GM19240 (cell line): ENCODE data around the gene PTPN6.

Experiments used
- DNase-seq: peaks from one replicate; pipeline ENCODE4 v3.0.0; 2011; ENCODE audit warnings: low spot score; ENCODE audit not compliant: insufficient read length

Gene PTPN6

GRCh38 chr12:6968426-6968825 is 17.3 kb downstream of the PTPN6 start:
- DNase-seq: no peak

GRCh38 chr12:6970096-6970527 is 19.0 kb downstream of the PTPN6 start:
- DNase-seq: no peak

GRCh38 chr12:6974180-6974579 is 23.0 kb downstream of the PTPN6 start:
- no peak for DNase-seq

GRCh38 chr12:6975297-6976032 is 24.3 kb downstream of the PTPN6 start:
- no peak for DNase-seq

- DNase-seq: no peak
Measured at GRCh38 chr12:6977653-6978052, 26.5 kb downstream of the PTPN6 start.

GRCh38 chr12:6978188-6978587 is 27.0 kb downstream of the PTPN6 start:
- no peak for DNase-seq

GRCh38 chr12:6978611-6979011 is 27.5 kb downstream of the PTPN6 start:
- DNase-seq: no peak

GRCh38 chr12:6979021-6979420 is 27.9 kb downstream of the PTPN6 start:
- DNase-seq: no peak

GRCh38 chr12:6979453-6979852 is 28.3 kb downstream of the PTPN6 start:
- no peak for DNase-seq

- no peak for DNase-seq
Measured at GRCh38 chr12:6980075-6980474, 28.9 kb downstream of the PTPN6 start.

- no peak for DNase-seq
Measured at GRCh38 chr12:6980740-6981139, 29.6 kb downstream of the PTPN6 start.

GRCh38 chr12:6981152-6982052 is 30.2 kb downstream of the PTPN6 start:
- DNase-seq: no peak

GRCh38 chr12:6982532-6982931 is 31.4 kb downstream of the PTPN6 start:
- DNase-seq: no peak

- no peak for DNase-seq
Measured at GRCh38 chr12:6987956-6988553, 36.9 kb downstream of the PTPN6 start.

GRCh38 chr12:6996040-6996441 is 44.9 kb downstream of the PTPN6 start:
- no peak for DNase-seq

GRCh38 chr12:6998715-6999451 is 47.7 kb downstream of the PTPN6 start:
- DNase-seq: no peak

- no peak for DNase-seq
Measured at GRCh38 chr12:7001921-7002591, 50.9 kb downstream of the PTPN6 start.

- no peak for DNase-seq
Measured at GRCh38 chr12:7004287-7004803, 53.2 kb downstream of the PTPN6 start.

GRCh38 chr12:7004840-7005239 is 53.7 kb downstream of the PTPN6 start:
- DNase-seq: no peak

GRCh38 chr12:7005311-7005710 is 54.2 kb downstream of the PTPN6 start:
- no peak for DNase-seq

- DNase-seq: no peak
Measured at GRCh38 chr12:7006639-7007038, 55.5 kb downstream of the PTPN6 start.
